Memory B cell (primary cell): ENCODE results near the gene CENPF.
"Not testable (repeated sequence)": the region's sequence is repeated elsewhere in the genome, so short reads cannot be mapped to it uniquely, and the experiment has no call there.

Experiments
- ATAC-seq: fragments of 150-1000 bp; cut with Tn5 transposase; 2 replicates; pipeline ENCODE4 v1.10.0; 2021; ENCODE audit warnings: low read depth, mild to moderate bottlenecking, moderate library complexity
- DNase-seq, 2 donors: peaks; one replicate each; pipeline ENCODE4 v3.0.0; 2022; ENCODE audit warnings: low spot score in 2 of 2
- H3K27ac Mint-ChIP-seq: one replicate; pipeline ENCODE4 v1.8.0; 2022; ENCODE audit warnings: mild to moderate bottlenecking, moderate library complexity, mixed read lengths
- H3K27me3 Mint-ChIP-seq: one replicate; pipeline ENCODE4 v1.8.0; 2022; ENCODE audit warnings: mixed read lengths
- H3K36me3 Mint-ChIP-seq: one replicate; pipeline ENCODE4 v1.8.0; 2022; ENCODE audit warnings: mild to moderate bottlenecking, mixed read lengths
- H3K4me1 Mint-ChIP-seq: one replicate; pipeline ENCODE4 v1.8.0; 2022; ENCODE audit warnings: mixed read lengths
- H3K4me3 Mint-ChIP-seq: one replicate; pipeline ENCODE4 v1.8.0; 2022; ENCODE audit warnings: mild to moderate bottlenecking, moderate library complexity, mixed read lengths
- H3K9me3 Mint-ChIP-seq: one replicate; pipeline ENCODE4 v1.8.0; 2022; ENCODE audit warnings: mixed read lengths

CENPF gene

DNA sequence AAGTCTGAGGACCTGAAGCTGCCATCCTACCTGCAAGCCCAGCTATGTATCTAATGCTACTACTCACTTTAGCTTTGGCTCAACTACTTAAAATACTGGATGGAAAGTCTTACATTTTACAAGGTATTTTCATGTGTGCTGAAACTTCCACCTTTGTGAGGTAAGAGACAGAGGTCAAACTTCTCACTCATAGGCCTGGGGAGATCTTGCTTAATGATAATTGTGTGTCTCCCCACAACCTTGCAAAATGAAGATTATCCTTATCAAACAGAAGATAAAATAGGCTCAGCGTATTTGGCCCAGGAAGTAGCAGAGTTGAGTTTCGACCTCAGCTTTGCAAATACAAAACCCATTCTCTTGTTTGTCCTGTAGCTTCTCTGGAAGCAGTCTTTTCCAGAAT is 63.7 kb downstream of the CENPF start:
- no peak for ATAC-seq
- Mint-ChIP-seq H3K9me3 (no peaks in the 10 kb centered on the region), H3K4me3 (no peak overlapping the region), H3K4me1 (no peaks in the 10 kb centered on the region), H3K36me3 (no peaks in the 10 kb centered on the region), H3K27ac (no peak overlapping the region), H3K27me3 (no peaks in the 10 kb centered on the region)
- DNase-seq = no peak

DNA sequence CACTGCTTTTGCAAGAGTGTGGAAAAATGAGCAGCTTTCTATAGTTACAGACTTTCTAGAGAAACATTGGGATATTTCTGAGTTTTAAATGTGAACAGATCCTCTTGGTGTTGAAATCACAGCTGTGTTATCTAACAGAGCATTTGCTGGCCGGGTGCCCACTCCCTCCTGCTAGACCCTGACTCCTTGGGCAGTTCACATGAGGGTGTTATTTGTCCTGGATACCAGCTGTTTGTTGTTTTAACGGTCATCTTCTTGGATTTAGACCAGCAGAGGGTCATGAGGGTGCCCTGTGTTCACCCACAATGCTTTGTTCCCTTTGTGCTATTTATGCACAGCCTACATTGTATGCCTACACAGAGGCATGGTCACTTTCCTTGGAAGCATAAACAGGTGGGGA is 67.1 kb downstream of the CENPF start:
- DNase-seq = no peak

DNA sequence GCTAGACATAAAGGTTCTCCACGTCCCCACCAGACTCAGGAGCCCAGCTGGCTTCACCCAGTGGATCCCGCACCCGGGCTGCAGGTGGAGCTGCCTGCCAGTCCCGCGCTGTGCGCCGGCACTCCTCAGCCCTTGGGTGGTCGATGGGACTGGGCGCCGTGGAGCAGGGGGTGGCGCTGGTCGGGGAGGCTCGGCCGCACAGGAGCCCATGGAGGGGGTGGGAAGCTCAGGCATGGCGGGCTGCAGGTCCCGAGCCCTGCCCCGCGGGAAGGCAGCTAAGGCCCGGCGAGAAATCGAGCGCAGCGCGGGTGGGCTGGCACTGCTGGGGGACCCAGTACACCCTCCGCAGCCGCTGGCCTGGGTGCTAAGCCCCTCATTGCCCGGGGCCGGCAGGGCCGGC is 70.0 kb downstream of the CENPF start:
- H3K27me3 Mint-ChIP-seq, H3K4me3 Mint-ChIP-seq, H3K4me1 Mint-ChIP-seq, H3K9me3 Mint-ChIP-seq, DNase-seq, H3K27ac Mint-ChIP-seq, H3K36me3 Mint-ChIP-seq, ATAC-seq: not testable (repeated sequence)

More for the DNA sequence above, 67.1 kb downstream of the CENPF start:
- H3K9me3 Mint-ChIP-seq = peaks cover 2% of the 10 kb centered on the region
- H3K4me3 Mint-ChIP-seq = no peak overlapping the region
- H3K27ac Mint-ChIP-seq = no peak overlapping the region
- H3K4me1 Mint-ChIP-seq = no peaks in the 10 kb centered on the region
- H3K36me3 Mint-ChIP-seq = no peaks in the 10 kb centered on the region
- no peak for ATAC-seq
- H3K27me3 Mint-ChIP-seq = no peaks in the 10 kb centered on the region

DNA sequence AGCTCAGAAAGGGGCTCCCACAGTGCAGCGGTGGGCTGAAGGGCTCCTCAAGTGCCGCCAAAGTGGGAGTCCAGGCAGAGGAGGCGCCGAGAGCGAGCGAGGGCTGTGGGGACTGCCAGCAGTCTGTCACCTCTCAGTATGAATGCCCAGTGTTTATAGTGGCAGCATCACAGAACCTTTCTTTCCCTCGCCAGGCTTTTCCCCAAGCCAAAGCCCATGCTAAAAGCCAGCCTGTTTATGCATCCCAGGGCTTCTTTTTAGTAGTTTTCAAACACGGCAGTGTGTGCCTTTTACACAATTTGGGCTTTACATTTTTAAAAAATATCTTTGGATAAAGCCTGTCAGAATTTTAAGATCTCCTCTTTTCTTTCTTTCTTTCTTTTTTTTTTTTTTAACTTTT is 70.6 kb downstream of the CENPF start:
- no peak for ATAC-seq

DNA sequence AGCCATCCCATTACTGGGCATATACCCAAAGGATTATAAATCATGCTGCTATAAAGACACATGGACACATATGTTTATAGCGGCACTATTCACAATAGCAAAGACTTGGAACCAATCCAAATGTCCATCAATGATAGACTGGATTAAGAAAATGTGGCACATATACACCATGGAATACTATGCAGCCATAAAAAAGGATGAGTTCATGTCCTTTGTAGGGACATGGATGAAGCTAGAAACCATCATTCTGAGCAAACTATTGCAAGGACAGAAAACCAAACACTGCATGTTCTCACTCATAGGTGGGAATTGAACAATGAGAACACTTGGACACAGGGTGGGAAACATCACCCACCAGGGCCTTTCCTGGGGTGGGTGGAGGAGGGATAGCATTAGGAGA is 72.5 kb downstream of the CENPF start:
- H3K27me3 Mint-ChIP-seq, H3K4me3 Mint-ChIP-seq, H3K27ac Mint-ChIP-seq, ATAC-seq, DNase-seq, H3K36me3 Mint-ChIP-seq, H3K4me1 Mint-ChIP-seq, H3K9me3 Mint-ChIP-seq: not testable (repeated sequence)

More for the DNA sequence above, 70.6 kb downstream of the CENPF start:
- Mint-ChIP-seq H3K4me3 (no peak overlapping the region), H3K9me3 (peaks cover 2% of the 10 kb centered on the region), H3K27ac (no peak overlapping the region), H3K36me3 (no peaks in the 10 kb centered on the region), H3K4me1 (no peaks in the 10 kb centered on the region), H3K27me3 (no peaks in the 10 kb centered on the region)
- DNase-seq = no peak

DNA sequence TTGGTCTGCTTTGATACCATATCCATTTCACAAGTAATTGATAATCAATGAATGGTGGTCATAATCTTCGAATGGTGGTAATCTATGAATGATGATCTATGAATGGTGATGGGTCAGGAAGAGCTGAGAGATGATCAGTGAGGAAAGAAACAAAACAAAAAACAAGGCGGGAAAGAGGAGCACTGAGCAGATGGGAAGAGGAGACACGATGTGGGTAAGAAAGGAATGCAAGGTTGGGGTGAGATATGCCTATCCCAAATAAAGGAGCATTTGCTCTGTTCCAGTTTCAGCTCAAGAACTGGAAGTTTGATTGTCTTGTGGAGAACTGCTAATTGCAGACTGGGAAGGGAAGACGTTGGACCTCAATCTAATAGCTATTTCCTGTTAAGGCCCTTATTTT is 73.8 kb downstream of the CENPF start:
- DNase-seq = no peak
- Mint-ChIP-seq H3K9me3 (peaks cover 3% of the 10 kb centered on the region), H3K27me3 (peaks cover 1% of the 10 kb centered on the region), H3K4me1 (no peaks in the 10 kb centered on the region), H3K36me3 (no peaks in the 10 kb centered on the region), H3K27ac (no peak overlapping the region), H3K4me3 (no peak overlapping the region)
- ATAC-seq = no peak

DNA sequence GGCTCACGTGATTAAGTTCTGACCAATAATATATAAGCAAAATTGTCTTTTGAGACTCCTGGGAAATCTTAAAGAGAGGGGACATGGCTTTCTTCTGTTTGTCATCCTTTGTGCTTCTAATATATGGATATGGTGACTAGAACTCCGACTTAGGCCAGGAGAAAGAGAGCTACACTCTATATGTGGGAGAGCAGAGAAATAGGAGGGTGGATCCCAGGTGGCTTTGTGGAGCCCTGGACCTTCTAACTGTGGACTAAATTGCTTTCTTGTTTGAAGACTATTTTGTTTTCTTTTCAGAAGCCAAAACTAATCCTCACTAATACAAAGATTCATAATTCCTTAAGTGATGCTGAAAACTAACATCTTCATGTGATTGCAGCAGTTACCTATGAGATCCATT is 75.0 kb downstream of the CENPF start:
- no peak overlapping the region for H3K27ac Mint-ChIP-seq
- DNase-seq = no peak

DNA sequence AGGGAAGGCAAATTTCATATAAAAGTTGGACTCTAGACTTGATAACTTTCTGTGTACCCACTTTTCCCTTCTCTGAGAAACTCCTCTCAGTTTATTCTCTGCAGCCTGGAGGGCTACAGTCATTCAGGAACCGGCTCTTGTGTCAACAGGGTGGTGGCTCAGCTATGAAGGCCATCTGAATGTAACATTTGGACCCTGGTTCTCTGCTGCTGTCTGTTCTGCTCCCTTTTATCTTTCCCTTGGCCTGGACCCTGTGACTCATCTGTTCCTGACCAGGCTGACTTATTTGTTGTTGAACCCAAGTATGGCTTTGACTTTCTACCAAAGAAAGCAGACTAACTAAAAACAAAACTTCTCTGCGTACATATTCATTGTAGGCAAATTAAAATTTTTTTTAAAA is 75.4 kb downstream of the CENPF start:
- H3K4me1 Mint-ChIP-seq = no peaks in the 10 kb centered on the region
- H3K9me3 Mint-ChIP-seq = peaks cover 3% of the 10 kb centered on the region
- no peak for ATAC-seq
- no peak for DNase-seq
- no peaks in the 10 kb centered on the region for H3K36me3 Mint-ChIP-seq
- H3K27me3 Mint-ChIP-seq = peaks cover 1% of the 10 kb centered on the region
- H3K4me3 Mint-ChIP-seq = no peak overlapping the region
- H3K27ac Mint-ChIP-seq = no peak overlapping the region

More for the DNA sequence above, 75.0 kb downstream of the CENPF start:
- no peak for ATAC-seq
- Mint-ChIP-seq H3K27me3 (peaks cover 1% of the 10 kb centered on the region), H3K4me3 (no peak overlapping the region), H3K36me3 (no peaks in the 10 kb centered on the region), H3K9me3 (peaks cover 3% of the 10 kb centered on the region), H3K4me1 (no peaks in the 10 kb centered on the region)

DNA sequence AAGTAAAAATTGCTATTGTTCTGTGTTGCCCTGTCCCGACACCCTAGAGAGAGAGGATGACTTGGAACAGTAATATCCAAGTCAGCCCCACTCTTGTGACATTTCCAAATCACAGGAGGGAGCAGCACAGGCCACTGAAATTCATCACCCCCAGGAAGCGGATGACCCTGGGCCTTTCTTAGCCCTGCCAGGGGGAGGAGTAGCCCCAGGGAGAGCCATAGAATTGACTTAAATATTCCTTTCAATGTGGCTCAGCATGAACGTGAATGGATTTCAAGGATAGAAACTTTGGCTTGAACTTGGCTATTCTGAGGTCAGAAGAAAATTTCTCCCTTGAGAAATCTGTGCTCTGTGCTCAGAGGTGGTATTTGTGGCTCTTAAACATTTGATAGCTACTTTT is 80.6 kb downstream of the CENPF start:
- Mint-ChIP-seq H3K36me3 (no peaks in the 10 kb centered on the region), H3K4me1 (no peaks in the 10 kb centered on the region), H3K27ac (no peak overlapping the region), H3K27me3 (peaks cover 1% of the 10 kb centered on the region), H3K9me3 (peaks cover 1% of the 10 kb centered on the region), H3K4me3 (no peak overlapping the region)
- DNase-seq = no peak
- no peak for ATAC-seq

DNA sequence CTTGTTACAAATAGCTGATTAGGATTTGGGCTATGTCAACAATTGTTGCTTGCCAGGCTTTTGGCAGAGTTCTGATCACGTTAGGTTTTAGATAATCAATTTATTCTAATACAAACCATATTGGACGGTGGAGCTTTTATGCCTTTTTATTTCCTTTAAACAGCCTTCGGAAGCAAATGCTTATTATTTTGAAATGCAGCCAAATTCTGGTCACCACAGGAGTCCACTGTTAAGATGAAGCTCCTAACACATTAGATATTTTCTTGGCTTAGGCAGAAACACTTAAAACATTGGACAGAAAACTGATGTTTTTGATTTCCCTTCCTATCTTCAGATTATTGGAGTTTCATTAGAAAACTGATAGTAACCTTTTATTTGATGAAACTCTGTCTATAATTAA is 82.9 kb downstream of the CENPF start:
- H3K9me3 Mint-ChIP-seq = no peaks in the 10 kb centered on the region
- no peaks in the 10 kb centered on the region for H3K36me3 Mint-ChIP-seq
- H3K4me1 Mint-ChIP-seq = no peaks in the 10 kb centered on the region
- H3K27ac Mint-ChIP-seq = no peak overlapping the region
- ATAC-seq (no peak), DNase-seq (no peak)
- no peaks in the 10 kb centered on the region for H3K27me3 Mint-ChIP-seq
- H3K4me3 Mint-ChIP-seq = no peak overlapping the region

DNA sequence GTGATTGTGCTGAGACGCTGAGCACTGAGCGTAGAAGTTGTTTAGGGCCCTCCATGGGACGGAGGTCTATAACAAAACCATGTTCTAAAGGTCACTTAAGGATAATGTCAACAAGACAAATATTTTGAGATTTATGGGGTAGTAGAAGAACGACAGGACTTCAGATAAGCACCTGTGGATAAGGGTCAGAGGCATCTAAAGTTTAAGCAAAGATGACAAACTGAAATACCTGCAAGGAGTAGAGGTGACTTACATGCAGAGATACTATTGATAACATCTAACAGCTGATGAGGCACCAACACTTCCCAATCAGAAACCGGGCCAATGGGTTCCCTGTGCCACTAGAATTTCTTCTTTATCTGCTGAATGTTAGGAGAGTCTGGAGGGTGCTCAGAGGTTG is 83.5 kb downstream of the CENPF start:
- Mint-ChIP-seq H3K36me3 (no peaks in the 10 kb centered on the region), H3K9me3 (no peaks in the 10 kb centered on the region), H3K4me3 (no peak overlapping the region), H3K4me1 (no peaks in the 10 kb centered on the region), H3K27me3 (no peaks in the 10 kb centered on the region), H3K27ac (no peak overlapping the region)
- DNase-seq (no peak), ATAC-seq (no peak)

DNA sequence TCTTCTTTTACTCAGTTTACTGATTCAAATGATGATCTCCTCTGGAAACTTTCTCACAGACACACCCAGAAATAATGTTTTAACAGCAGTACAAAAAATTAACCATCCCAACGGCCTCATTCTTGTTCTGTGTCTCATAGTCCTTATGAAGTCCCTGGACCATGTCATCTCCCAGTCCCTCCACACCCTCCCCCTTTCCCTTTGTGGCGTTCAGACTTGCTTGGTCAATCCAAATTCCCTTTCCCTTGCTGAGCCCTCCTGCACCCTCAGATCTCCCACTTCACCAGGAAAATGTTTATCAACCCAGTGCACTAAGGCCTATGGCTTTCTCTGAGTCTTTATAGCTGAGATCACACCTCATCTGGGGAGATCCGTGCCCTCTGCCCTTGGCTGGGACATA is 85.9 kb downstream of the CENPF start:
- no peaks in the 10 kb centered on the region for H3K4me1 Mint-ChIP-seq
- no peak for ATAC-seq
- H3K27ac Mint-ChIP-seq = no peak overlapping the region
- no peaks in the 10 kb centered on the region for H3K27me3 Mint-ChIP-seq
- H3K9me3 Mint-ChIP-seq = no peaks in the 10 kb centered on the region
- no peaks in the 10 kb centered on the region for H3K36me3 Mint-ChIP-seq
- no peak for DNase-seq
- no peak overlapping the region for H3K4me3 Mint-ChIP-seq

DNA sequence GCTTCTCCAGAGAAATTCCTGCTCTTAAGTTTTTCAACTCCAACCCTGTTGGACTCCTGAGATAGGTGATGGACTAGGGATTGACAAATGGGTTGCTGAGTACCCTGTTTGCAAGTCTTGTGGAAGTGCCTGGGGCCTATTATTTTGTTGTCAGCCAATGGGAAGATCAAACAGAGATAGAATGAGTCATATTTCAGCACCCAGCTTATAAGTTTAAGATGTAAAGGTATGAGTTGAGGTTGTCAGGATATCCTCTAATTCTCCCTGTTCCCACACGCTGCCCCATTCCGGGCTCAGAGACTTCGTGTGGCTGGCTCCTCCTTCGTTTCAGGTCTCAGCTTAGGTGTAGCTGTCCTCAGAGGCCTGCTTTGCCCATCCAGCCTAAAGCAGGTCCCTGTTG is 91.8 kb downstream of the CENPF start:
- no peaks in the 10 kb centered on the region for H3K36me3 Mint-ChIP-seq
- no peaks in the 10 kb centered on the region for H3K9me3 Mint-ChIP-seq
- DNase-seq (no peak), ATAC-seq (no peak)
- H3K4me1 Mint-ChIP-seq = no peaks in the 10 kb centered on the region
- H3K27ac Mint-ChIP-seq = no peak overlapping the region
- H3K4me3 Mint-ChIP-seq = no peak overlapping the region
- H3K27me3 Mint-ChIP-seq = peaks cover 1% of the 10 kb centered on the region

DNA sequence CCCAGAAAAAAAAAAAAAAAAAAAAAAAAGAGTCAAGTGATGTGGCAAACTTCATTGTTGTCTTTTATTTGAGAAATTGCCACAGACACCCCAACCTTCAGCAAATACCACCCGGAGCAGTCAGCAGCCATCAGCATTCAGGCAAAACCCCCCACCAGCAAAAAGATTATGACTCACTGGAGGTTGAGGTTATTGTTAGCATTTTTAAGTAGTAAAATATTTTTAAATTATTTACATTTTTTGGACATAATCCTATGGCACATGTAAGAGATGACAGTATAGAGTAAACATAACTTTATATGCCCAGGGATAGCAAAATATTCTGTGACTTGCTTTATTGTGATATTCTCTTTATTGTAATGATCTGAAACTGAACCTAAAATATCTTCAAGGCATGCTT is 95.6 kb downstream of the CENPF start:
- peaks cover 6% of the 10 kb centered on the region for H3K9me3 Mint-ChIP-seq
- DNase-seq = no peak
- no peaks in the 10 kb centered on the region for H3K4me1 Mint-ChIP-seq
- no peaks in the 10 kb centered on the region for H3K36me3 Mint-ChIP-seq
- no peak overlapping the region for H3K4me3 Mint-ChIP-seq
- no peak for ATAC-seq
- H3K27me3 Mint-ChIP-seq = peaks cover 1% of the 10 kb centered on the region
- no peak overlapping the region for H3K27ac Mint-ChIP-seq

DNA sequence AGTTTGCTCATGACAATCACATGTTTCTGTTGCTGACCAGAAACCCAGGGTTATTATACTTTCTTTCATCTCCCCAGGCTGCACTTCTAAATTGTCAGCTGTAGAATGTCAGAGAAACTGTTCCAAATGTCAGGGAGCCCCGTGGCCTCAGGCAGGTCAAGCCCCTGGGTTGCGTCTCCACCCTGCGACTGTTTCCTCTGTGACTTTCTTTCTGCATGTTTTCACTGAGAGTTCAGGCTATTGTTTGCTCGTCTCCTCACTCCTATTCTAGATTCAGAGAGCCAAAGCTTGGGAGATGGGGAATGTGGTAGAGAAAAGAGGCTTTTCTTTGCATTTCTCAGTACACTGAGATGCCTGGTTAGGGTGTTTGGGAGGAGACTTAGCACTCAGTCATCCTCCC is 97.4 kb downstream of the CENPF start:
- peaks cover 1% of the 10 kb centered on the region for H3K27me3 Mint-ChIP-seq
- ATAC-seq (no peak), DNase-seq (no peak)
- peaks cover 7% of the 10 kb centered on the region for H3K9me3 Mint-ChIP-seq
- no peaks in the 10 kb centered on the region for H3K36me3 Mint-ChIP-seq
- H3K4me3 Mint-ChIP-seq = no peak overlapping the region
- no peak overlapping the region for H3K27ac Mint-ChIP-seq
- H3K4me1 Mint-ChIP-seq = no peaks in the 10 kb centered on the region

DNA sequence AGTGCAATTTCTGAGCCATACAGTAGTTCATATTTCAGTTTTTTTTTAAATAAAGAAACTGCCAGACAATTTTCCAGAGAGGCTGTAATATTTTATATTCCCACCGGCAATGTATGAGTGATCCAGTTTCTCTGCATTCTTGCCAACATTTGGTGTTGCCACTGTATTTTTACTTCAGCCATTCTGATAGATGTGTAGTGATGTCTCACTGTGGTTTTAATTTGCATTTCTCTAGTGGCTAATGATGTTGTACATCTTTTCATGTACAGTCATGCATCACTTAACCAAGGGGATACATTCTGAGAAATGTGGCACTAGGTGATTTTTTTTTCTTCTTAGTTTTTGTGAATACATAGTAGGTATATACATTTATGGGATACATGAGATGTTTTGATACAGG is 99.6 kb downstream of the CENPF start:
- Mint-ChIP-seq H3K4me3 (no peak overlapping the region), H3K36me3 (no peaks in the 10 kb centered on the region), H3K4me1 (no peaks in the 10 kb centered on the region), H3K27ac (no peak overlapping the region), H3K27me3 (peaks cover 1% of the 10 kb centered on the region), H3K9me3 (peaks cover 11% of the 10 kb centered on the region)
- no peak for ATAC-seq
- no peak for DNase-seq
